ENCODE results near the gene MIA. TPM values are rescaled to one million over a fixed set of nuclear protein-coding genes. Genes with fewer than 3 reads are reported as not detected.

Gene MIA
- total RNA-seq (2.3 and 5.7 TPM in 2 replicates), polyA plus RNA-seq (0.37 and 0.75 TPM in 2 replicates), polyA minus RNA-seq (not detected in 2 replicates)
- 1.7 TPM for total RNA-seq (2013)

DNA sequence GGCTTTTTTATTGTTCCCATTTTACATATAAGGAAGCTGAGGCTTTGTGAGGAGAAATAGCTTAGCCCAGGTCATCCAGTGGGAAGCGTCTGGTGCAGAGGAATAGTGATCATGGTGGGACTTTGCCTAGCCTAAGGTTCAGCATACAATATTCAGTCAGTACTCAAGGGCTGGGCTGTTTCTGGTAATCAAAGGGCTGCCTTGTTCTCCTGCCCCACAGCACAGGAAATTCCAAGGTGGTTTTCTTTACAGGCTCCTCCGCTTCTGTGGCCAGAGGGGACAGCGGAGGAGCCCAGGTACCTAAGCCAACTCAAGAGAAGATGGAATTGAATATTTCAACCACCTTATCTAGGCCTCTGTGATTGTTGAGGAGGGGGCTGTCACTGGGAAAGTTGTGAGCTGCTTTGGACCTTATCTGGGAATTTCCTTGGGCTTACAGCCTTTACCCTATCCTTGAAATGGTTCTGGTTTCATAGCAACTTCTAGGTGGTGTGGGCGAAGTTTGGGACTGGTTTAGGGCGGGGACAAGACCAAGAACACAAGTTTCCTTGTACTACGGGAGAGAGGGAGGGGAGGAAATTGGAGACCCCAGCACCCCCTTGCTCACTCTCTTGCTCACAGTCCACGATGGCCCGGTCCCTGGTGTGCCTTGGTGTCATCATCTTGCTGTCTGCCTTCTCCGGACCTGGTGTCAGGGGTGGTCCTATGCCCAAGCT lies at the start of gene MIA:
Gene MIA, plus strand, starts transcription at position 606 of the 716 bp plus-strand sequence. Its CDS starts 22 bp downstream, at position 628.
- 100% methylated on average over 3 of the region's 9 CpGs for WGBS (ENCODE audit: insufficient coverage)
- POLR2A ChIA-PET: interaction anchor here (0.6 to 4.6 kb wide), 2 partner anchors 10 to 24 kb away, joined by 3 to 99 read pairs; partner anchors contain the start of genes ACTMAP and SNRPA

More for the DNA sequence above, at the start of gene MIA:
- Histone ChIP-seq H3K79me2 (ENCODE audit: control insufficient read depth, insufficient read depth, low read length) (peaks cover 18% of the 10 kb centered on the region), H4K20me1 (ENCODE audit: control insufficient read depth, insufficient read depth, low read length, poor library complexity, severe bottlenecking) (peaks cover 15% of the 10 kb centered on the region), H2AFZ (ENCODE audit: insufficient read depth, low read depth, low read length, poor library complexity, severe bottlenecking) (no peak within 1 kb of the TSS), H3K9ac (ENCODE audit: low read length) (no peak within 1 kb of the TSS), H3K27ac (ENCODE audit: low read length in 2 of 2) (peak within 1 kb of the TSS in 1 of 2 donors; percentile 12), H3K36me3 (replicated peaks in 1 of 2; ENCODE audit: control extremely low read depth in 1 of 2, control insufficient read depth in 1 of 2, extremely low read depth in 1 of 2, insufficient read depth in 2 of 2, low read length in 1 of 2) (peaks cover 0 to 3% of the 10 kb centered on the region in 2 experiments), H3K4me1 (ENCODE audit: control insufficient read depth in 2 of 2, insufficient read depth in 2 of 2, low read length in 2 of 2) (peaks cover 50 to 64% of the 10 kb centered on the region in 2 donors), H3K4me3 (ENCODE audit: control extremely low read depth in 1 of 5, extremely low read depth in 1 of 5, insufficient read depth in 1 of 5, low read depth in 2 of 5, low read length in 4 of 5) (no peak within 1 kb of the TSS), H3K27me3 (replicated peaks in 1 of 4; ENCODE audit: control extremely low read depth in 1 of 4, control insufficient read depth in 3 of 4, insufficient read depth in 4 of 4, low read length in 3 of 4) (no peaks in the 10 kb centered on the region), H3K4me2 (replicated peaks; ENCODE audit: low read depth, low read length, poor library complexity, severe bottlenecking) (peak within 1 kb of the TSS; percentile 89), H3K9me3 (ENCODE audit: control extremely low read depth in 1 of 3, control insufficient read depth in 2 of 3, insufficient read depth in 1 of 3, low read length in 2 of 3) (peaks cover 0 to 20% (median 0%) of the 10 kb centered on the region in 3 donors)
- Mint-ChIP-seq H3K9me3 (ENCODE audit: insufficient read depth) (no peaks in the 10 kb centered on the region), H3K4me3 (peak within 1 kb of the TSS; percentile 56), H3K4me1 (peaks cover 57% of the 10 kb centered on the region), H3K27ac (peak within 1 kb of the TSS; percentile 70), H3K27me3 (no peaks in the 10 kb centered on the region)
- DNase-seq (no peak), ATAC-seq (ENCODE audit: low read depth) (no peak)
- intact Hi-C loops (cut with micrococcal nuclease): loop anchor here (5.0 kb wide), 3 partner anchors 42 to 1363 kb away; partner anchors contain the start of genes PLEKHG2 and SERTAD3
- CTCF ChIA-PET: interaction anchor here (4.6 kb wide), 1 partner anchor 44 kb away, joined by 34 read pairs; no protein-coding TSS in a partner anchor
- TF ChIP-seq EZH2 (IDR thresholded peaks at IDR 0.05; ENCODE audit: borderline replicate concordance, insufficient read depth, low read depth, low read length, poor library complexity, severe bottlenecking): no peak
- TF ChIP-seq, protein P1, sequence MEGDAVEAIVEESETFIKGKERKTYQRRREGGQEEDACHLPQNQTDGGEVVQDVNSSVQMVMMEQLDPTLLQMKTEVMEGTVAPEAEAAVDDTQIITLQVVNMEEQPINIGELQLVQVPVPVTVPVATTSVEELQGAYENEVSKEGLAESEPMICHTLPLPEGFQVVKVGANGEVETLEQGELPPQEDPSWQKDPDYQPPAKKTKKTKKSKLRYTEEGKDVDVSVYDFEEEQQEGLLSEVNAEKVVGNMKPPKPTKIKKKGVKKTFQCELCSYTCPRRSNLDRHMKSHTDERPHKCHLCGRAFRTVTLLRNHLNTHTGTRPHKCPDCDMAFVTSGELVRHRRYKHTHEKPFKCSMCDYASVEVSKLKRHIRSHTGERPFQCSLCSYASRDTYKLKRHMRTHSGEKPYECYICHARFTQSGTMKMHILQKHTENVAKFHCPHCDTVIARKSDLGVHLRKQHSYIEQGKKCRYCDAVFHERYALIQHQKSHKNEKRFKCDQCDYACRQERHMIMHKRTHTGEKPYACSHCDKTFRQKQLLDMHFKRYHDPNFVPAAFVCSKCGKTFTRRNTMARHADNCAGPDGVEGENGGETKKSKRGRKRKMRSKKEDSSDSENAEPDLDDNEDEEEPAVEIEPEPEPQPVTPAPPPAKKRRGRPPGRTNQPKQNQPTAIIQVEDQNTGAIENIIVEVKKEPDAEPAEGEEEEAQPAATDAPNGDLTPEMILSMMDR (IDR thresholded peaks at IDR 0.05): no peak
